Tibial nerve (tissue), 4 donors: Measurements from ENCODE around the gene TMEM235. TPM values are rescaled to one million over a fixed set of nuclear protein-coding genes. Genes with fewer than 3 reads are reported as not detected.

ENCODE experiments used
- DNase-seq, 2 donors: peaks; one replicate each; pipeline ENCODE4 v3.0.0-alpha.2; 2019; ENCODE audit warnings: low spot score in 2 of 2
- H3K27ac ChIP-seq, 4 donors: fragments of 200-600 bp; sonication (generic) in 3 of 4; one replicate each; pipeline ENCODE4 v1.5.1; 2017 to 2019; ENCODE audit warnings: mild to moderate bottlenecking in 1 of 4
- H3K27me3 ChIP-seq, 2 donors: fragments of 200-600 bp; sonication (generic) in 1 of 2; one replicate each; pipeline versions ENCODE4 v1.5.1 to v1.6.0; 2017 to 2019
- H3K36me3 ChIP-seq, 3 donors: fragments of 200-600 bp; sonication (generic); one replicate each; pipeline ENCODE4 v1.5.1; 2018 to 2019
- H3K4me1 ChIP-seq, 4 donors: fragments of 200-600 bp; sonication (generic) in 3 of 4; one replicate each; pipeline ENCODE4 v1.5.1; 2017 to 2019
- H3K4me3 ChIP-seq, 4 donors: fragments of 200-600 bp; sonication (generic) in 3 of 4; one replicate each; pipeline ENCODE4 v1.5.1; 2017 to 2019; ENCODE audit warnings: mild to moderate bottlenecking in 1 of 4, moderate library complexity in 1 of 4
- H3K9me3 ChIP-seq, 4 donors: fragments of 200-600 bp; sonication (generic) in 3 of 4; one replicate each; pipeline ENCODE4 v1.5.1; 2017 to 2019
- EP300 ChIP-seq, 2 donors: sonication (generic); formaldehyde crosslinking; IDR thresholded peaks; one replicate each; pipeline ENCODE4 v1.6.1; 2017; ENCODE audit warnings: antibody characterized with exemption in 2 of 2, mild to moderate bottlenecking in 1 of 2
- POLR2A ChIP-seq, 2 donors: fragments of 450-650 bp; IDR thresholded peaks; one replicate each; pipeline ENCODE4 v1.6.1; 2017; ENCODE audit warnings: antibody characterized with exemption in 2 of 2, mild to moderate bottlenecking in 2 of 2, moderate library complexity in 2 of 2
- WGBS, 2 donors: methylation state at CpG; one replicate each; pipeline ENCODE4 v1.1.5; 2018; 5-methylcytosine and 5-hydroxymethylcytosine counted together
- total RNA-seq, 4 donors: library from RNA; depleted of rRNA; stranded (reverse); fragments of >200 nt; gene quantifications; one replicate each; pipeline ENCODE4 v1.1.0, GENCODE V29; 2016
- TF ChIP-seq, protein P1 (sequence below), 5 experiments: fragments of 200-600 bp in 3 of 5; fragments of 450-650 bp in 2 of 5; sonication (generic) in 3 of 5; IDR thresholded peaks; one replicate each; pipeline ENCODE4 v1.5.1; 2016 to 2019; ENCODE audit warnings: antibody characterized with exemption in 5 of 5, mild to moderate bottlenecking in 3 of 5, moderate library complexity in 2 of 5

The TMEM235 gene
- total RNA-seq, 4 donors from 2014 or later: not detected

DNA sequence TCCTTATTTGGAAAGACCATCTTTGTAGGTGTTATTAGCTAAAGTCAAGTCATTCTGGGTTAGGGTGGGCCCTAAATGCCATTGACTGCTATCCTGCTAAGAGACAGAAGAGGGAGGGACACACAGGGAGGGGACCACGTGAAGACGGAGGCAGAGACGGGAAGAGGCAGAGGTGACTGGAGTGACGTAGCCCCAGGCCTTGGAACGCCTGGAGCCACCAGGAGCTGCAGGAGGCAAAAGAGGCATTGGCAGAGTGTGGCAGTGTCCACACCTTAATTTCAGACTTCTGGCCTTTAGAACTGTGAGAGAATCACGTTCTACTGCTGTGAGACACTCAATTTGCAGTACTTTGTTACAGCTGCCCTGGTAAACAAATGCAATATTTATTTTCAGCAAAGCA lies 31.0 kb upstream of the TMEM235 start:
- DNase-seq: no peak
- WGBS, 2 donors: 80 to 88% methylated on average over 6 of the region's 6 CpGs
- Histone ChIP-seq H3K36me3 (peaks cover 0 to 92% (median 0%) of the 10 kb centered on the region in 3 donors), H3K4me3 (no peak overlapping the region), H3K27me3 (no peaks in the 10 kb centered on the region), H3K4me1 (no peaks in the 10 kb centered on the region), H3K27ac (no peak overlapping the region), H3K9me3 (no peaks in the 10 kb centered on the region)
- TF ChIP-seq POLR2A (IDR thresholded peaks at IDR 0.05) (no peak), EP300 (IDR thresholded peaks at IDR 0.05) (no peak)
- TF ChIP-seq, protein P1, sequence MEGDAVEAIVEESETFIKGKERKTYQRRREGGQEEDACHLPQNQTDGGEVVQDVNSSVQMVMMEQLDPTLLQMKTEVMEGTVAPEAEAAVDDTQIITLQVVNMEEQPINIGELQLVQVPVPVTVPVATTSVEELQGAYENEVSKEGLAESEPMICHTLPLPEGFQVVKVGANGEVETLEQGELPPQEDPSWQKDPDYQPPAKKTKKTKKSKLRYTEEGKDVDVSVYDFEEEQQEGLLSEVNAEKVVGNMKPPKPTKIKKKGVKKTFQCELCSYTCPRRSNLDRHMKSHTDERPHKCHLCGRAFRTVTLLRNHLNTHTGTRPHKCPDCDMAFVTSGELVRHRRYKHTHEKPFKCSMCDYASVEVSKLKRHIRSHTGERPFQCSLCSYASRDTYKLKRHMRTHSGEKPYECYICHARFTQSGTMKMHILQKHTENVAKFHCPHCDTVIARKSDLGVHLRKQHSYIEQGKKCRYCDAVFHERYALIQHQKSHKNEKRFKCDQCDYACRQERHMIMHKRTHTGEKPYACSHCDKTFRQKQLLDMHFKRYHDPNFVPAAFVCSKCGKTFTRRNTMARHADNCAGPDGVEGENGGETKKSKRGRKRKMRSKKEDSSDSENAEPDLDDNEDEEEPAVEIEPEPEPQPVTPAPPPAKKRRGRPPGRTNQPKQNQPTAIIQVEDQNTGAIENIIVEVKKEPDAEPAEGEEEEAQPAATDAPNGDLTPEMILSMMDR (IDR thresholded peaks at IDR 0.05): no peak

DNA sequence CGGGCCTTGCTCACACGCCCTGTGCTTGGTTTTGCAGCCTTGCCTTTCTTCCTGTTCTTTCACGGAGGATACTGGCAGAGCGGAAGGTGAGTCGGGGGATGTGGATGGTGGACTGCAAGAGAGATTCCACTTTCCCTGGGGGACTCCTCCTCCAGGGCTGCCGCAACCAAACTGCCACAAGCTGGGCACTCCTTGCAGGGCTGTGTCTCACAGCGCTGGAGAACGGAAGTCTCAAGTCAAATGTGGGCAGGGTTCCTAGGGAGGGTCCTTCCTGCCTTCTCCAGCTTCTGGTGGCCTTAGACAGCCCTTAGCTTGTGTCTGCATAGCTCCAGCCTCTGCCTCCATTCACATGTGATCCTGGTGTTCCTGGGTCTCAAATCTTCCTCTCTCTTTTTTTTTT lies 28.8 kb upstream of the TMEM235 start:
- TF ChIP-seq POLR2A (IDR thresholded peaks at IDR 0.05): no peak
- TF ChIP-seq EP300 (IDR thresholded peaks at IDR 0.05): no peak
- TF ChIP-seq, protein P1 (IDR thresholded peaks at IDR 0.05): no peak
- Histone ChIP-seq H3K4me1 (no peaks in the 10 kb centered on the region), H3K27ac (no peak overlapping the region), H3K27me3 (no peaks in the 10 kb centered on the region), H3K4me3 (no peak overlapping the region), H3K9me3 (no peaks in the 10 kb centered on the region), H3K36me3 (peaks cover 0 to 89% (median 0%) of the 10 kb centered on the region in 3 donors)
- 86 to 94% methylated on average over 8 of the region's 8 CpGs for WGBS, 2 donors
- no peak for DNase-seq

DNA sequence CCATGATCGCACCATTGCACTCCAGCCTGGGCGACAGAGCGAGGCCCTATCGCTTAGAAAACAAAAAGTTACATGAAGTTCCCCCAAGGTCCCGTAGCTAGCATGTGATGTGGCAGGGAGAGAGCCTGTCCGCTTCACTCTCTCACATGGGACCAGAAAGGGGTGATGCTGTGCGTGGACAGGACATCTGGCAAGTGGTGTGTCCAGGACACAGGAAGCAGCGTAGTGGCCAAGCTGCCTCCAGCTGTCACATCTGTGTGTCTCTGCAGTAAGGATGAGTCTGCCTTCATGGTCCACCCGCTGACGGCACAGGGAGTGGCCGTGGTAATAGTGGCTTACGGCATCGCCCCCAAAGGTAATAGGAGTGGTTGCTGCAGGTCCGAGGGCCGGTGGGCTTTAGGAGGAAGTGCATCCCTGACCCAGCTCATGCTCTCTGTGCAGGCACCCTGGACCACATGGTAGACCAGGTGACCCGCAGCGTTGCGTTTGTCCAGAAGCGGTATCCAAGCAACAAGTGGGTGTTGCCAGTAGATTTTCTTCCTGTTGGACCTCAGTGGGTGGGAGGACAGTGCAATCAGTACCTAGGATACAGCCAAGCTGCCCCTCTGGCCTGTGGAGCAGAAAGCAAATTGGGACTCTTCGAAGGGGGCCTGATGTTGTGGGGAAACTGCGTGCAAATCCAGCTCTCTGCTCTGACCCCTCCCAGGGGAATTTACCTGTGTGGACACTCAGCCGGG lies 26.9 kb upstream of the TMEM235 start:
- H3K4me3 ChIP-seq: no peak overlapping the region
- 90 to 91% methylated on average over 22 of the region's 22 CpGs for WGBS, 2 donors
- no peaks in the 10 kb centered on the region for H3K4me1 ChIP-seq
- H3K27ac ChIP-seq: no peak overlapping the region
- TF ChIP-seq EP300 (IDR thresholded peaks at IDR 0.05) (no peak), POLR2A (IDR thresholded peaks at IDR 0.05) (no peak)
- TF ChIP-seq, protein P1 (IDR thresholded peaks at IDR 0.05): no peak
- H3K9me3 ChIP-seq: no peaks in the 10 kb centered on the region
- H3K36me3 ChIP-seq: peaks cover 0 to 77% (median 0%) of the 10 kb centered on the region in 3 donors
- H3K27me3 ChIP-seq: no peaks in the 10 kb centered on the region
- DNase-seq: no peak

DNA sequence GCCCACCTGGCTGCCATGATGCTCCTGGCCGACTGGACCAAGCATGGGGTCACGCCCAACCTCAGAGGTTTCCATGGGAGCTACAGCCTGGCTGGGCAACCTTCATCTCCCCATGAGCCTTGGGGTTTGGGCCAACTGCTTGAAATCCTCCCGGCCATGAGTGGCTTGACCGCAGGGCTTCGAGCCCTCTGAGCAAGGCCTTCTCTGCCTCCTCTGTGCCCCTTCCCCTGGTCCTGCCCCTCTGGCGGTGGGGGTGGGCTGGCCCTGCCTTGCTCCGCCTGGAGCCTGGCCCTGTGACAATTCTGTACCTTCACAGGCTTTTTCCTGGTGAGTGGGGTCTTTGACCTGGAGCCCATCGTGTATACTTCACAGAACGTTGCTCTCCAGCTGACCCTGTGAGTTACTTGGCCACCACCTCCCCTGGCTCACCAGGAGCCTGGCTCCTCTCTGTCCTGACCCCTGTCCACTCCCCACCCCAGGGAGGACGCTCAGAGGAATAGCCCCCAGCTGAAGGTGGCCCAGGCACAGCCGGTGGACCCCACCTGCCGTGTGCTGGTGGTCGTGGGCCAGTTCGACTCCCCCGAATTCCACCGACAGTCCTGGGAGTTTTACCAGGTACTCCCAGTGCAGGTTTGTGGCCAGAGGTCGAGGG lies 26.2 kb upstream of the TMEM235 start:
- peaks cover 0 to 72% (median 0%) of the 10 kb centered on the region in 3 donors for H3K36me3 ChIP-seq
- no peaks in the 10 kb centered on the region for H3K4me1 ChIP-seq
- no peak overlapping the region for H3K4me3 ChIP-seq
- WGBS, 2 donors: 81 to 92% methylated on average over 14 to 16 of the region's 17 CpGs
- TF ChIP-seq, protein P1 (IDR thresholded peaks at IDR 0.05): no peak
- TF ChIP-seq EP300 (IDR thresholded peaks at IDR 0.05): no peak
- no peak for TF ChIP-seq POLR2A (IDR thresholded peaks at IDR 0.05)
- H3K27me3 ChIP-seq: no peaks in the 10 kb centered on the region
- H3K9me3 ChIP-seq: no peaks in the 10 kb centered on the region
- DNase-seq: no peak
- H3K27ac ChIP-seq: no peak overlapping the region

DNA sequence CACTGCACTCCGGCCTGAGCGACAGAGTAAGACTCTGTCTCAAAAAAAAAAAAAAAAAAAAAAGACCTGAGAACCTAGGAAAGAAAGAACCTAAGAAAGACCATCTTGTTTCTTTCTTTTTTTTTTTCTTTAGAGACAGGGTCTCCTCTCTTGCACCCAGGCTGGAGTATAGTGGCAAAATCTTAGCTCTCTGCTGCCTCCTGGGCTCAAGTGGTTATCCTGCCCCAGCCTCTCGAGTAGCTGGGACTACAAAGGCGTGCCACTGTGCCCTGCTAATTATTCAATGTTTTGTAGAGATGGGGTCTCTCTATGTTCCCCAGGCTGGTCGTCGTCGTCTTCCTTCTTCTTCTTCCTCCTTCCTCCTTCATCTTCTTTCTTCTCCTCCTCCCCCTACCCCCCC lies 25.1 kb upstream of the TMEM235 start:
- DNase-seq: no peak
- Histone ChIP-seq H3K27me3 (no peaks in the 10 kb centered on the region), H3K9me3 (no peaks in the 10 kb centered on the region), H3K4me3 (no peak overlapping the region), H3K4me1 (no peaks in the 10 kb centered on the region), H3K27ac (no peak overlapping the region), H3K36me3 (peaks cover 0 to 62% (median 0%) of the 10 kb centered on the region in 3 donors)
- TF ChIP-seq EP300 (IDR thresholded peaks at IDR 0.05): no peak
- TF ChIP-seq, protein P1 (IDR thresholded peaks at IDR 0.05): no peak
- TF ChIP-seq POLR2A (IDR thresholded peaks at IDR 0.05): no peak
- 71 to 77% methylated on average over 7 of the region's 7 CpGs for WGBS, 2 donors
